H1 (cell line): ENCODE results near the gene GRID2. TPM values are rescaled to one million over a fixed set of nuclear protein-coding genes. Genes with fewer than 3 reads are reported as not detected.

Source experiments
- polyA plus RNA-seq, 7 experiments: library from polyadenylated mRNA; depleted of rRNA in 3 of 7; stranded (reverse) in 5 of 7; unstranded in 2 of 7; fragments of >200 nt in 5 of 7; fragments of 200-250 nt in 2 of 7; gene quantifications; 1 replicate in 5 of 7; 2 replicates in 1 of 7; 4 replicates in 1 of 7; pipeline versions ENCODE4 v1.2.1 to v1.2.3, GENCODE V29; 2011 to 2013; ENCODE audit warnings: missing spikeins in 2 of 7, mixed read lengths in 2 of 7
- total RNA-seq: library from RNA; stranded (reverse); fragmentation: NEBNext Ultra II Directional; extraction: Animal tissue kit (Norgen Biotek cat#: 25700); gene quantifications from 2 replicates; pipeline ENCODE4 v1.2.1, GENCODE V29; 2021
- TF ChIP-seq, protein P1 (sequence below), 3 experiments: IDR thresholded peaks; 1 replicate in 2 of 3; 2 replicates in 1 of 3; pipeline versions ENCODE4 v1.5.1 to v1.6.1; 2011; ENCODE audit warnings: low read length in 3 of 3, mild to moderate bottlenecking in 3 of 3, inconsistent platforms in 2 of 3, low read depth in 1 of 3, moderate library complexity in 1 of 3; ENCODE audit not compliant: insufficient read depth in 1 of 3; ENCODE audit errors: control extremely low read depth in 1 of 3

The GRID2 gene
- total and polyA plus RNA-seq, 2 of the 8 experiments (the other 6 are each of a cell fraction or from before 2014, with no cell fraction given) = 31.1 to 81.9 TPM

DNA sequence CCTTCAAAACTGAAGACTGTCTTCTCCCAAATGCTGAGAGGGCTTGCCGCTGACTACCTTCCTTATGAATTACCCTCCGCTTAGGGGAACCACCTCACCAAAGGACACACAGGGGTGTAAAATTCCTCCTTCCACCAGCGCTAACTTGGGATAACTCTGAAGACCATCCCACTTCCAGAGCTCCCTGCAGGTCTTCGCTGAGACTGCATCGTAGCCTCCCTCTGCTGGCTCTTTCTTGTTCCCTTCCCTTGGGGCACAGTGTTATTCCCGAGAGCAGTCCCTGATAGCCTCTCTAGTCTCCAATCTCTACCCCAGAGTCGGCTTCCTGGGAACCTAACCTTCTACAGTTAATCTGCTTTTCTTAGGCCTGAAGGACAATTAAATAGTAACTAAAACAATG lies 799.3 kb downstream of the GRID2 start (continued):
- TF ChIP-seq, protein P1, sequence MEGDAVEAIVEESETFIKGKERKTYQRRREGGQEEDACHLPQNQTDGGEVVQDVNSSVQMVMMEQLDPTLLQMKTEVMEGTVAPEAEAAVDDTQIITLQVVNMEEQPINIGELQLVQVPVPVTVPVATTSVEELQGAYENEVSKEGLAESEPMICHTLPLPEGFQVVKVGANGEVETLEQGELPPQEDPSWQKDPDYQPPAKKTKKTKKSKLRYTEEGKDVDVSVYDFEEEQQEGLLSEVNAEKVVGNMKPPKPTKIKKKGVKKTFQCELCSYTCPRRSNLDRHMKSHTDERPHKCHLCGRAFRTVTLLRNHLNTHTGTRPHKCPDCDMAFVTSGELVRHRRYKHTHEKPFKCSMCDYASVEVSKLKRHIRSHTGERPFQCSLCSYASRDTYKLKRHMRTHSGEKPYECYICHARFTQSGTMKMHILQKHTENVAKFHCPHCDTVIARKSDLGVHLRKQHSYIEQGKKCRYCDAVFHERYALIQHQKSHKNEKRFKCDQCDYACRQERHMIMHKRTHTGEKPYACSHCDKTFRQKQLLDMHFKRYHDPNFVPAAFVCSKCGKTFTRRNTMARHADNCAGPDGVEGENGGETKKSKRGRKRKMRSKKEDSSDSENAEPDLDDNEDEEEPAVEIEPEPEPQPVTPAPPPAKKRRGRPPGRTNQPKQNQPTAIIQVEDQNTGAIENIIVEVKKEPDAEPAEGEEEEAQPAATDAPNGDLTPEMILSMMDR (IDR thresholded peaks at IDR 0.05; ENCODE audit: control extremely low read depth in 1 of 3, insufficient read depth in 1 of 3, low read depth in 1 of 3, low read length in 3 of 3) = peak in 2 of 3 experiments; percentile 9 to 17; a peak in 2 of 4 replicates
